ENCODE data around the gene CTNND1. TPM values are rescaled to one million over a fixed set of nuclear protein-coding genes. Genes with fewer than 3 reads are reported as not detected.

Gene CTNND1
- total and polyA plus RNA-seq, 2 experiments from 2014 or later, result 39.1 to 136 TPM

GRCh38 chr11:57776031-57776521 is 14.5 kb downstream of the CTNND1 start:
- no peak overlapping the region for H2AFZ ChIP-seq
- H3K36me3 Mint-ChIP-seq (ENCODE audit: low read depth), result no peaks in the 10 kb centered on the region
- no peaks in the 10 kb centered on the region for H3K9me3 Mint-ChIP-seq
- ATAC-seq (peak; percentile 8), DNase-seq (ENCODE audit: low spot score) (peak; percentile 83)
- H3K36me3 ChIP-seq (ENCODE audit: insufficient read depth), result no peaks in the 10 kb centered on the region
- H3K27me3 ChIP-seq (ENCODE audit: insufficient read depth), result no peaks in the 10 kb centered on the region
- H3K4me3 Mint-ChIP-seq, result peak overlapping the region; percentile 12; the same call in 2 of the 3 replicates
- TF ChIP-seq NANOG (IDR thresholded peaks at IDR 0.05; ENCODE audit: borderline replicate concordance) (no peak), CREB1 (CRISPR knock-in tag; IDR thresholded peaks at IDR 0.05; ENCODE audit: low read depth) (no peak)
- peak overlapping the region; percentile 64 for H3K4me2 ChIP-seq
- H3K4me1 ChIP-seq (ENCODE audit: insufficient read depth), result peaks cover 51% of the 10 kb centered on the region
- H3K9me2 ChIP-seq (ENCODE audit: insufficient read depth), result no peaks in the 10 kb centered on the region
- peak overlapping the region; percentile 99 for H3K27ac Mint-ChIP-seq
- H3K27ac ChIP-seq (ENCODE audit: low read depth), result peak overlapping the region; percentile 98
- H3F3A ChIP-seq (replicated peaks; ENCODE audit: low read depth), result no peaks in the 10 kb centered on the region; the same call in 1 of the 2 replicates
- H3K4me3 ChIP-seq, result peak overlapping the region; percentile 23; the same call in 1 of the 2 replicates
- peaks cover 77% of the 10 kb centered on the region for H3K4me1 Mint-ChIP-seq
- H3K27me3 Mint-ChIP-seq (ENCODE audit: insufficient read depth, low read depth, poor library complexity), result peaks cover 12% of the 10 kb centered on the region
- H4K20me1 ChIP-seq (replicated peaks; ENCODE audit: insufficient read depth), result peaks cover 14% of the 10 kb centered on the region
- peaks cover 94% of the 10 kb centered on the region for H3K79me2 ChIP-seq (replicated peaks; ENCODE audit: insufficient read depth)

DNA sequence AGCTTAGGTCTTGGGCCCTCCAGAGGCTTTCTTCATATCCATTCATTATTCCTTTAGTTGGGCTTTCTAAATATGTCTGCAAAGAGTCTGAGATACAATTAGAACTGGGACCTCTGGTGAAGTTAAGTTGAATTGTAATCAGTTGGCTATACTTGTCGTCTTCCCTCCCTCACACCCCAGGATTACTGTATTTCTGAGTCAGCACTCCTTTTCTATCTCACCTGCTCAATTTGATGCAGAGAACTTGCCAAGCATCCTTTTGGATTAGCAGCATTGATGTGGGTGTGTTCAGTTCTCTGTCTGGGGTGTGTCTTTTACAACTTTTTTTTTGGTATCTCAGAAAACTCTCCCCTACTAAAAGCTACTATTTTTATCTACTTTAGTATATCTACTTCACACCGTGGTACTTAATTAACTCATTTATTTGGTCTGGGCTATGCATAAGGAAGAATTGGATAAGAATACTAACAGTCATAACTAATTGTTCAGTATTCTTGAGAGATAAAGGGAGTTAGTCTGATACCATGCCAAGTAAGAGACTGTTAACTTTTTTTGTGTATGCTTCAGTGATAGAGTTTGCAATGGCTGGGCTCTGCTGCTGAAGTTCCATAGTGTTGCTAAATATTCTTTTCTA is 15.1 kb downstream of the CTNND1 start:
- Histone ChIP-seq H3K4me2 (peak overlapping the region; percentile 64), H2AFZ (no peak overlapping the region), H3K4me3 (no peak overlapping the region), H4K20me1 (replicated peaks; ENCODE audit: insufficient read depth) (peaks cover 7% of the 10 kb centered on the region), H3K9me2 (ENCODE audit: insufficient read depth) (no peaks in the 10 kb centered on the region), H3K4me1 (ENCODE audit: insufficient read depth) (peaks cover 51% of the 10 kb centered on the region), H3K79me2 (replicated peaks; ENCODE audit: insufficient read depth) (peaks cover 89% of the 10 kb centered on the region), H3K36me3 (ENCODE audit: insufficient read depth) (no peaks in the 10 kb centered on the region), H3K27ac (ENCODE audit: low read depth) (peak overlapping the region; percentile 98), H3F3A (replicated peaks; ENCODE audit: low read depth) (no peaks in the 10 kb centered on the region; the same call in 1 of the 2 replicates), H3K27me3 (ENCODE audit: insufficient read depth) (no peaks in the 10 kb centered on the region)
- ATAC-seq (no peak), DNase-seq (ENCODE audit: low spot score) (no peak)
- Mint-ChIP-seq H3K27me3 (ENCODE audit: insufficient read depth, low read depth, poor library complexity) (peaks cover 10% of the 10 kb centered on the region), H3K4me1 (peaks cover 83% of the 10 kb centered on the region), H3K4me3 (peak overlapping the region; percentile 11; the same call in 1 of the 3 replicates), H3K27ac (peak overlapping the region; percentile 99), H3K9me3 (no peaks in the 10 kb centered on the region), H3K36me3 (ENCODE audit: low read depth) (peaks cover under 1% of the 10 kb centered on the region; the same call in 1 of the 3 replicates)
- TF ChIP-seq JUNB (IDR thresholded peaks at IDR 0.05; ENCODE audit: unreplicated experiment), result no peak
- TF ChIP-seq CTCF (conservative IDR thresholded peaks at IDR 0.05; ENCODE audit: low read depth in 2 of 2), result no peak
- TF ChIP-seq CREB1 (CRISPR knock-in tag; IDR thresholded peaks at IDR 0.05; ENCODE audit: low read depth), result no peak
- TF ChIP-seq EZH2phosphoT487 (IDR thresholded peaks at IDR 0.05; ENCODE audit: unreplicated experiment), result no peak
- TF ChIP-seq ZNF331 (CRISPR knock-in tag; IDR thresholded peaks at IDR 0.05; ENCODE audit: low read depth), result no peak
- no peak for TF ChIP-seq REST (IDR thresholded peaks at IDR 0.05; ENCODE audit: unreplicated experiment)
- TF ChIP-seq POLR2AphosphoS5 (IDR thresholded peaks at IDR 0.05; ENCODE audit: low read depth), result no peak
- TF ChIP-seq ZNF114 (CRISPR knock-in tag; IDR thresholded peaks at IDR 0.05), result no peak

Data from GM23338 (cell line).